SU-DHL-6 (cell line): ENCODE results near the gene KBTBD13.

Experiments
- H2AFZ ChIP-seq: fragments of 200-600 bp; sonication (generic); 2 replicates; pipeline ENCODE4 v1.6.1; 2014; ENCODE audit warnings: low read depth, mild to moderate bottlenecking, moderate library complexity, mixed read lengths, antibody characterized with exemption, low read length; ENCODE audit not compliant: severe bottlenecking
- H3F3A ChIP-seq: fragments of 200-600 bp; shearing (Covaris generic); 2 replicates; pipeline ENCODE4 v1.6.0; 2016; ENCODE audit warnings: antibody characterized with exemption, mild to moderate bottlenecking; ENCODE audit not compliant: insufficient read depth
- H3K27ac ChIP-seq: fragments of 200-600 bp; sonication (generic); 2 replicates; pipeline ENCODE4 v1.5.1; 2016; ENCODE audit warnings: low read depth, mild to moderate bottlenecking, low read length, moderate library complexity, mixed read lengths
- H3K27me3 ChIP-seq: fragments of 200-600 bp; sonication (generic), shearing (Covaris generic); 2 replicates; pipeline ENCODE4 v1.6.0; 2014; ENCODE audit warnings: mild to moderate bottlenecking, low read length
- H3K36me3 ChIP-seq: fragments of 200-600 bp; sonication (generic); 2 replicates; pipeline ENCODE4 v1.6.1; 2014; ENCODE audit warnings: mild to moderate bottlenecking, low read length, mixed read lengths
- H3K4me2 ChIP-seq: fragments of 300-600, 200-600 bp; shearing (Covaris generic), sonication (generic); 2 replicates; pipeline ENCODE4 v1.6.0; 2014; ENCODE audit warnings: low read length, low read depth, mild to moderate bottlenecking; ENCODE audit not compliant: poor library complexity, severe bottlenecking
- H3K4me3 ChIP-seq: fragments of 200-600 bp; sonication (generic); 2 replicates; pipeline ENCODE4 v1.5.1; 2014; ENCODE audit warnings: antibody characterized with exemption, low read length, mild to moderate bottlenecking, mixed read lengths; ENCODE audit not compliant: insufficient read depth, poor library complexity, severe bottlenecking
- H3K79me2 ChIP-seq: fragments of 200-600 bp; sonication (generic); 2 replicates; pipeline ENCODE4 v1.6.1; 2014; ENCODE audit warnings: mild to moderate bottlenecking, low read length, moderate library complexity; ENCODE audit not compliant: insufficient read depth
- H3K9ac ChIP-seq: fragments of 200-600 bp; sonication (generic); 2 replicates; pipeline ENCODE4 v1.7.0; 2014; ENCODE audit warnings: mild to moderate bottlenecking, low read length
- H3K9me2 ChIP-seq: fragments of 200-600 bp; sonication (generic); replicated peaks from 2 replicates; pipeline ENCODE4 v1.6.1; 2014; ENCODE audit warnings: low read length; ENCODE audit not compliant: insufficient read depth
- H3K9me3 ChIP-seq: fragments of 200-600 bp; sonication (generic); 2 replicates; pipeline ENCODE4 v1.6.1; 2014; ENCODE audit warnings: low read length, mixed read lengths; ENCODE audit not compliant: insufficient read depth
- H4K20me1 ChIP-seq: fragments of 200-600 bp; sonication (generic); 2 replicates; pipeline ENCODE4 v1.6.1; 2014; ENCODE audit warnings: low read depth, mild to moderate bottlenecking, antibody characterized with exemption, low read length, moderate library complexity, mixed read lengths
- CTCF ChIP-seq: fragments of 200-600 bp; sonication (generic); IDR thresholded peaks from one replicate; pipeline ENCODE4 v1.5.1; 2017; ENCODE audit warnings: antibody characterized with exemption, mild to moderate bottlenecking, low read length, moderate library complexity; ENCODE audit not compliant: insufficient read depth, poor library complexity, severe bottlenecking
- EZH2phosphoT487 ChIP-seq: fragments of 200-600 bp; sonication (generic), shearing (Covaris generic); conservative IDR thresholded peaks from 2 replicates; pipeline ENCODE4 v1.6.1; 2018; ENCODE audit warnings: mild to moderate bottlenecking, antibody characterized with exemption, low read length, moderate library complexity, mixed read lengths

KBTBD13 gene

GRCh38 chr15:65100442-65100841 lies 23.9 kb downstream of the KBTBD13 start:
- H3K4me3 ChIP-seq, result no peak overlapping the region
- H3K9me2 ChIP-seq, result no peaks in the 10 kb centered on the region
- no peaks in the 10 kb centered on the region for H3K27me3 ChIP-seq
- no peak overlapping the region for H3K27ac ChIP-seq
- no peaks in the 10 kb centered on the region for H3K9me3 ChIP-seq
- H2AFZ ChIP-seq, result no peak overlapping the region
- H3F3A ChIP-seq, result no peaks in the 10 kb centered on the region
- H3K9ac ChIP-seq, result no peak overlapping the region
- H3K36me3 ChIP-seq, result no peaks in the 10 kb centered on the region
- no peaks in the 10 kb centered on the region for H4K20me1 ChIP-seq
- TF ChIP-seq EZH2phosphoT487, result no peak
- TF ChIP-seq CTCF, result no peak
- no peak overlapping the region for H3K4me2 ChIP-seq
- no peaks in the 10 kb centered on the region for H3K79me2 ChIP-seq

GRCh38 chr15:65101411-65101890 lies 24.9 kb downstream of the KBTBD13 start:
- Histone ChIP-seq H4K20me1 (no peaks in the 10 kb centered on the region), H2AFZ (no peak overlapping the region), H3F3A (no peaks in the 10 kb centered on the region), H3K9me2 (no peaks in the 10 kb centered on the region), H3K4me3 (no peak overlapping the region), H3K79me2 (no peaks in the 10 kb centered on the region), H3K4me2 (no peak overlapping the region), H3K9me3 (no peaks in the 10 kb centered on the region), H3K36me3 (no peaks in the 10 kb centered on the region), H3K9ac (no peak overlapping the region), H3K27ac (no peak overlapping the region), H3K27me3 (no peaks in the 10 kb centered on the region)
- peak; percentile 94 for TF ChIP-seq CTCF
- TF ChIP-seq EZH2phosphoT487, result no peak

GRCh38 chr15:65101891-65102708 lies 25.6 kb downstream of the KBTBD13 start:
- TF ChIP-seq EZH2phosphoT487 (no peak), CTCF (no peak)
- Histone ChIP-seq H3K27ac (no peak overlapping the region), H3K36me3 (no peaks in the 10 kb centered on the region)

More at GRCh38 chr15:65101891-65102708, 25.6 kb downstream of the KBTBD13 start:
- Histone ChIP-seq H3K79me2 (no peaks in the 10 kb centered on the region), H3K27me3 (no peaks in the 10 kb centered on the region), H3K9ac (no peak overlapping the region), H3K4me3 (no peak overlapping the region), H3K4me2 (no peak overlapping the region), H3F3A (no peaks in the 10 kb centered on the region), H3K9me2 (no peaks in the 10 kb centered on the region), H4K20me1 (no peaks in the 10 kb centered on the region), H2AFZ (no peak overlapping the region), H3K9me3 (no peaks in the 10 kb centered on the region)
